ENCODE measurements around the gene C6orf89. TPM values are rescaled to one million over a fixed set of nuclear protein-coding genes. Genes with fewer than 3 reads are reported as not detected.

The C6orf89 gene
- total RNA-seq, 1 experiment from 2014 or later = 11.8 TPM

GRCh38 chr6:36964349-36964748 is 78.6 kb downstream of the C6orf89 start:
- H3K4me1 Mint-ChIP-seq = peaks cover 17% of the 10 kb centered on the region in 2 experiments
- Histone ChIP-seq H3T11ph (ENCODE audit: low read length) (no peak overlapping the region), H2BK20ac (ENCODE audit: low read depth, low read length, poor library complexity, severe bottlenecking) (no peak overlapping the region), H2BK12ac (ENCODE audit: insufficient read length, low read depth, low read length) (no peak overlapping the region), H3K9me3 (ENCODE audit: control insufficient read depth, low read depth, low read length) (no peaks in the 10 kb centered on the region), H3K27me3 (ENCODE audit: insufficient read depth, low read length) (no peaks in the 10 kb centered on the region), H3K4me1 (ENCODE audit: insufficient read depth, low read length) (no peaks in the 10 kb centered on the region), H4K8ac (replicated peaks; ENCODE audit: insufficient read length, low read depth, low read length) (no peak overlapping the region), H4K91ac (ENCODE audit: insufficient read length, low read depth, low read length) (no peak overlapping the region), H4K20me1 (ENCODE audit: control insufficient read depth, insufficient read depth, insufficient read length) (no peaks in the 10 kb centered on the region), H2AK5ac (ENCODE audit: insufficient read length, low read length) (no peak overlapping the region), H3K56ac (ENCODE audit: insufficient read length, low read depth, low read length) (no peak overlapping the region), H3K4ac (ENCODE audit: low read depth, low read length) (no peak overlapping the region), H3K27ac (ENCODE audit: insufficient read length, low read depth, low read length) (no peak overlapping the region), H3K18ac (ENCODE audit: insufficient read length, low read depth, low read length) (no peak overlapping the region), H2AFZ (ENCODE audit: low read length) (no peak overlapping the region), H3K23me2 (ENCODE audit: insufficient read length, low read depth, low read length, poor library complexity, severe bottlenecking) (no peaks in the 10 kb centered on the region), H3K4me2 (ENCODE audit: insufficient read depth, insufficient read length, low read length) (no peak overlapping the region), H3K9ac (ENCODE audit: extremely low read depth, insufficient read length, low read length) (no peak overlapping the region), H4K5ac (ENCODE audit: insufficient read length, low read depth, low read length) (no peak overlapping the region), H2BK120ac (ENCODE audit: low read depth, low read length, poor library complexity, severe bottlenecking) (no peak overlapping the region), H3K23ac (ENCODE audit: insufficient read length, low read depth, low read length) (no peak overlapping the region), H2BK5ac (ENCODE audit: insufficient read length, low read length) (no peak overlapping the region), H3K79me2 (ENCODE audit: insufficient read depth, low read length) (no peaks in the 10 kb centered on the region), H2BK15ac (ENCODE audit: low read depth, low read length) (no peak overlapping the region), H3K14ac (ENCODE audit: insufficient read depth, low read length) (no peak overlapping the region), H3K79me1 (ENCODE audit: insufficient read depth, low read depth, low read length, poor library complexity, severe bottlenecking) (no peaks in the 10 kb centered on the region)
- H3K36me3 Mint-ChIP-seq (ENCODE audit: insufficient read depth in 1 of 3, low read depth in 3 of 3) = peaks cover 12 to 29% (median 16%) of the 10 kb centered on the region in 3 experiments; a peak in 6 of 7 replicates
- H3K4me3 Mint-ChIP-seq = no peak overlapping the region
- no peaks in the 10 kb centered on the region for H3K9me3 Mint-ChIP-seq
- no peak for DNase-seq
- peak overlapping the region in 1 of 3 experiments; percentile 75; a peak in 2 of 7 replicates for H3K27ac Mint-ChIP-seq
- no peak for TF ChIP-seq CTCF (conservative IDR thresholded peaks at IDR 0.05)
- WGBS (ENCODE audit: extremely low coverage, insufficient read length, low lambda C conversion rate) = no CpG with 5 or more reads among the region's 6 CpGs
- H3K27me3 Mint-ChIP-seq (ENCODE audit: low read depth) = no peaks in the 10 kb centered on the region

Measured in H9 (cell line).